Sciatic nerve (tissue), 2 donors: ENCODE measurements around the gene ABCA4. TPM values are rescaled to one million over a fixed set of nuclear protein-coding genes. Genes with fewer than 3 reads are reported as not detected.
"Not testable (repeated sequence)": the region's sequence is repeated elsewhere in the genome, so short reads cannot be mapped to it uniquely, and the experiment has no call there.

Source experiments
- ATAC-seq: fragments of 200-7000 bp; cut with Tn5 transposase; one replicate; pipeline ENCODE4 v1.9.1; 2020; ENCODE audit warnings: mild to moderate bottlenecking, moderate library complexity
- DNase-seq: peaks from one replicate; pipeline ENCODE4 v3.0.0-alpha.2; 2020; ENCODE audit warnings: low spot score
- intact Hi-C: fragments of 100-400 bp; cut with DNase I; formaldehyde crosslinking; loops from one replicate; pipeline ENCODE4 v1.14.2; 2022
- total RNA-seq: library from RNA; stranded (reverse); fragmentation: NEBNext Ultra II Directional; extraction: Animal tissue kit (Norgen Biotek cat#: 25700); gene quantifications from one replicate; pipeline ENCODE4 v1.2.1, GENCODE V29; 2021
- donor health status: DM: no; HTN: no; CAD: no.
- donor health status: DM: no; HTN: no; CAD: no.

Gene ABCA4
- total RNA-seq, 1 donor from 2014 or later = 0.40 TPM

- ATAC-seq (no peak), DNase-seq (no peak)
- intact Hi-C loops = no loop called here
Measured at GRCh38 chr1:93976711-93977597, 144.0 kb downstream of the ABCA4 start.

- DNase-seq = no peak
- intact Hi-C loops = no loop called here
- no peak for ATAC-seq
Measured at GRCh38 chr1:93976291-93976690, 144.7 kb downstream of the ABCA4 start.

DNA sequence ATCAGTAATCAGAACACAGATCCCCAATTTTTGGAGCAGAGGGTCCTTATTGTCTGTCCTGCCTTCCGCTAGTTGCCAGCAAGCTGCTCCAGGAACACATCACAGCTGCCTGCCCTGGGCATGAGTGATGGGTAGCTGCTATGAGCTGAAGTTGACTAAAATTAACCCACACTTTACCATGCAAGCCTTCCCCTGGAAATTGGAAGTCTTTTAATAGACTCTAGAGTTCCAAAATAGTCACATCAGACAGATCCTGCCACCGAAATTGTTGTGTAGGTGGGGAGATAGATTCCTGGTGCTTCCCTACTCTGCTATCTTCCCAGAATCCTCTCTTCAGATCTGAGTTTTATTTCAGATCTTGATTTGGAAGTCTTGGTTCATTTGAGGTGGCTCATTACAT lies 148.6 kb downstream of the ABCA4 start:
- intact Hi-C loops = no loop called here

DNA sequence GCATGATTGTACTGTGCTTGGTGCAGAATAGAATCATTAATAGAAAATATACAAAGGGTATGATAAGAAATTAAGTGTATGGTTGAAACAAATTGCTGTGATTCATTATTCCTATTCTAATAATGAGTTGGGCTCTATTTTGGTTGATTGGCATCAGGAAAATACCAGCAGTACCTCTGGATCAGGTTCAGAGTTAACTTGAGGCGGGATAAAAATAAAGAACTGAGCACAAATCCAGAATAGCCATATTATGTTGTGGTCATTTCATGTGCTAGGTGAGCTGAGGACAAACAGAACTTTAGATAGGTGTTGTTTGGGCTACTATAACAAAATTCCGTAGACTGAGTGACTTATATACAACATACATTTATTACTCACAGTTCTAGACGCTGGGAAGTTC lies 151.1 kb downstream of the ABCA4 start:
- ATAC-seq (no peak), DNase-seq (no peak)
- intact Hi-C loops = no loop called here

More for the DNA sequence above, 148.6 kb downstream of the ABCA4 start:
- DNase-seq (no peak), ATAC-seq (no peak)

DNA sequence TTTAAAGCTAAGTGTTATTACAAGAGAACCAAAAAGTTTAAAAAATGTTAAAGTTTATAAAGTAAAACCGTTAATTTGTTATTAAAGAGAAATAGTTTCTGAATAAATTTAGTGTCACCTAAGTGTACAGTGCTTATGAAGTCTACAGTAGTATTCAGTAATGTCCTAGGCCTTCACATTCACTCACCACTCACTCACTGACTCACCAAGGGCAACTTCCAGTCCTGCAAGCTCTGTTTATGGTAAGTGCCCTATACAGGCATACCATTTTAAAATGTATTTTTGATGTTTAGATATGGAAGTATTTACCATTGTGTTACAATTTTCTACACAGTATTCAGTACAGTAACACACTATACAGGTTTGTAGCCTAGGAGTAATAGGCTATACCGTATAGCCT lies 151.6 kb downstream of the ABCA4 start:
- intact Hi-C loops = no loop called here
- no peak for DNase-seq
- no peak for ATAC-seq

- intact Hi-C loops = no loop called here
- no peak for ATAC-seq
- DNase-seq = no peak
Measured at GRCh38 chr1:93967306-93967705, 153.6 kb downstream of the ABCA4 start.

GRCh38 chr1:93965888-93966287 lies 155.1 kb downstream of the ABCA4 start:
- ATAC-seq = no peak
- intact Hi-C loops = no loop called here
- no peak for DNase-seq

GRCh38 chr1:93965256-93965655 lies 155.7 kb downstream of the ABCA4 start:
- intact Hi-C loops = no loop called here
- DNase-seq (no peak), ATAC-seq (peak; percentile 10)

DNA sequence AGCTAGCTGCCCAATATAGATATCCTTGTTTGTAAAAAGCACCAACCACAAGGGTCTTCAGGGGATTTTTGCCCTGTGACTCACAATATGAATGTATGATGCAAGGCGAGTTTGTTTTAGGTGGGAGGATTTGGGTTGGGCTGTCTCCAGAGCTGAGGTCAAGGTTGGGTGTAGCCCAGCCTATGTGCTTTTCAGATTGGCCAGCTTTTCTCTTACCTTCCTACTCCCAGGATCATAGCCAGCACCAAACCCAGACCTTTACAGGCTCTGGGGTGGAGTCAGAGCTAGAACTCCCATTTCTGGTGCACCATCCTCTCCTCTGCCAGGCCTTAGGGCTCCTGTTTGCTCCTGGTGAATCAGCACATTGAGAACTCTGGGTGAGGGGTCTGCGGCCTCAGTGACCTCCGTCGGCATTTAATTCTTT lies 156.2 kb downstream of the ABCA4 start:
- intact Hi-C loops = no loop called here
- DNase-seq (no peak), ATAC-seq (no peak)

DNA sequence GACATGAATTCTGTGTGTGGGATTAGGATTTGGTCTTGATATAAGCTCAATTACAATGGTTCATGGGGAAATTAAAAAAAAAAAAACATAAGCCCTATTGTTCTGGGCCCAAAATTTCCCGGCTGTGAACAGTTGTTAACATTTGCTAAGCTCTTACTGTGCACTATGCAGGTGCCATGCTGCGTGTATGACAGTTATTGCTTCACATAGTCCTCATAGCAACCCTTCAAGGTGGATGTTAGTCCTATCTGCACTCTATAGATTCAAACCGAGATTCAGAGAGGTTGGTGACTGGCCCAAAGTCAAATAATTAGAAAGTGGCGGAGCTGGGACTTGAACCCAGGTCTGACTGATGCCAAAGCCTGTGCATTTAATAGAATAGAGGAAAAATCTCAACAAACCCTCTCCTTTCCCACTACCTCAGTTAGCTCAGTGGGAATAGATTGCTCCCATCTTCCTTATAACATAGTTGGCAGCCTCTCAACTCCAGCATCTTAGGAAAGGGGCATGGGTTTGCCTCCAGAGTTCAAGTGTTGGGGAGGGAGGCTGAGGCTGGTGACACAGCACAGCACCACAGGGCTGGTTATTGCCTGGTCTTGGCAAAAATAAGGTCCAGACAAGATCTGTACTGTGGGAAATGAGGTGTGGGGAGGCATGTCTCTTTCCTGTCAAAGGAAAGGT lies 156.7 kb downstream of the ABCA4 start:
- DNase-seq = no peak
- intact Hi-C loops = no loop called here
- ATAC-seq = no peak

DNA sequence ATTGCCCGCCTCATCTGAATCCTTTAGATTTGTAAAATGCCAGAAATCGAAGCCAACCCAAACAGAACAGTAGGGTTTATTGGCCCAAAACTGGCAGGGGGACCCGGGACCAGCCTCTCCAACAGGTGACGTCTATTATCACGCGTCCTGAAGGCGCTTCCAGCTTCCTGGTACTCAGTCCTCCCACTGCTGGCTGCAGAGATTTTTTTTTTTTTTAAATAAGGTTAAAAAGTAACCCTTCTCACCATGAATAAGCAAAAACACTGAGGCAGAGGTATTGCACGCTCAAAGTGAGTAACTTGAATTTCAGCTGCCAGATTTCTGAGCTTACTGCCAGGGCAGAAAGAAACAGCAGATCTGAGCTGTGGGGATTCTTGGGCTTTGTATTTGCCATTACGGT lies 157.4 kb downstream of the ABCA4 start:
- ATAC-seq = no peak
- intact Hi-C loops = no loop called here
- no peak for DNase-seq

DNA sequence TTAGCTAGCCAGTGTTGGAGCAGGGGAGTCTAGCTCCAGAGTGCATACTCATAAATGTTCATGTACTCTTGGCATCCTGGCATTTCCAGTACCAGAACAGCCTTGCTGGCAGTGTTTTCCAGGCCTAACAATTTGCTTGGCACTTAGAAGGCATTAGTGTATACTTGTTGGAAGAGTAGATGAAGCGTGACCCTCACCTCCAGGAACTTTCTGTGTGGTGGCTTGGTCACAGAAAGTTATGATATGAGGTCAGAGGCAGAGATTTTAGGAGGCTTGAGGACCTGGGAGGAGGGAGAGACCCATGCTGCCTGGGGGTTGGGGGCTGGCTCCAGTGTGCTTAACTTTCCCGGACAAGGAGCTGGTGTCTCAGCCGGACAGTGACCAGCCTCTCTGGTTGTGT lies 159.0 kb downstream of the ABCA4 start:
- DNase-seq (no peak), ATAC-seq (no peak)
- intact Hi-C loops = no loop called here

- DNase-seq (no peak), ATAC-seq (no peak)
Measured at GRCh38 chr1:93961443-93961842, 159.5 kb downstream of the ABCA4 start.

DNA sequence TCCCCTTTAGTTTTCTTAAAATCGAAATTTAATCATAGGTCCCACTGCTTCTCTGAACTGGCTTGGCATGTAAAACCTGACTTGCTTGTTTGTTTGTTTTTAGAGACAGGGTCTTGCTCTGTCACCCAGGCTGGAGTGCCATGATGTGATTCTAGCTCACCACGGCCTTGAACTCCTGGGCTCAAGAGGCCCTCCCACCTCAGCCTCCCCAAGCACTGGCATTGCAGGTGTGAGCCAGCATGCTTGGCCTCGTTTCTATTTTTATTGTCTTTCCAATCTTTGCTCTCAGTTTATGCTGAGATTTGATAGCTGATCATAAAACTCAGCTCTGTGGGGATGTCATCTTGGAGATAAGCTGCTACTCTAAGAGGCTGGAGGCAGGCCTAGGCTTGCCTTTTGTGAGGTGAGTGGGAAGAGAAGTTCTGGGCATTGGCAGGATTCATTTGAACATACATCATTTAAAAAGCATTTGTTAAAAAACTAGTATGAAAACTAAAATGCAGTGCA lies 160.3 kb downstream of the ABCA4 start:
- intact Hi-C loops = no loop called here
- no peak for DNase-seq
- no peak for ATAC-seq

More at GRCh38 chr1:93961443-93961842, 159.5 kb downstream of the ABCA4 start:
- intact Hi-C loops = no loop called here

- no peak for ATAC-seq
- no peak for DNase-seq
- intact Hi-C loops = no loop called here
Measured at GRCh38 chr1:93959413-93959812, 161.5 kb downstream of the ABCA4 start.

DNA sequence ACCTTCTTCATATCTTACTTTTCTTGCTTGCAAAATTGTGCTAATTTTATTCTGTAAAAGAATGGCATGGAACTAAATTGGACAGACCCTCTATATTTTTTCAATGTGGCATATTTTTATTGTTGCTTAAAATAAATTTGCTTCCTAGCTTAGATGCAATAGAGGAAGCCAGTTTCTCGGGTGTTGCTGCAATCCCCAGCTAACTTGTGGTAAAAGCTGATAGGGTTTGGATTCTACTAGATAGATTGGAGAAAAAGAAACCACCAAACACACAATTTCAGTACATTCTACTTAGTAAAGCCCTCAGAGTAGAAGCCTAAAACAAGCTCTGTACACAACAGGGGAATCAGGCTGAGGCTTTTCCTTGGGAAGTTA lies 162.2 kb downstream of the ABCA4 start:
- no peak for ATAC-seq
- intact Hi-C loops = no loop called here

DNA sequence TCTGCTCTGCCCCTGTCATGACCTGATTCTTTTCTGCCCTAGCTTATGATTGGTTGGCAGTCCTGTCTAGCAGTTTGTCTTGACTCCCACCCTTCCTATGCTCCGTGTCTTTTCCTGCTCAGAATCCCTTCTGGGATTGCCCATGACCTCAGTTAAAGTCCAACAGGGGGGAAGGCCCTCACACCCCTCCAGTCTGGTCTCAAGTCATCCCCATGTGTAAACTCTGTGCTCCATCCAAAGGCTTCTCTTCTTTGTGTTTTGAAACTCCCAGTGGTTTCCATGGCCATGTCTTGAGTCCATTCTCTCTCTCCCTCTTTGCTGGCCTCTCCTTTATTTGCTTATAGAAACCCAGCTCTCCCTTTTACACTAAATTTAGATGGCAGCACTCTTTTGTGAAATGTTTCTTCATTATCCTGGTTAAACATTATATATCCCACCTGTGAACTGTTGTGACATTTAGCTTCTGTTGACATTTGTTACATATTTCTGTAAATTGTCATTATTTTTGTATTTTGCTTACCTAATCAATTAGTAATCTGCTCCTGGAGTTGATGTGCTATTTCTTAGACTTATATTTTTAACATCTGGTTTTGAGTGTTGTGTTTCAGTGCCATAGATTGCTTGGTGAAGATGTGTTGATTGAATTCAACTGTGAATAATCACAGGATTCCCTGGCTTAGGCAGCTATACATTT lies 162.8 kb downstream of the ABCA4 start:
- ATAC-seq = no peak
- intact Hi-C loops = no loop called here

More for the DNA sequence above, 162.2 kb downstream of the ABCA4 start:
- DNase-seq = no peak

GRCh38 chr1:93955765-93956164 lies 165.2 kb downstream of the ABCA4 start:
- DNase-seq = no peak
- intact Hi-C loops = no loop called here
- ATAC-seq = no peak

More for the DNA sequence above, 162.8 kb downstream of the ABCA4 start:
- no peak for DNase-seq

GRCh38 chr1:93947002-93947686 lies 173.8 kb downstream of the ABCA4 start:
- intact Hi-C loops, ATAC-seq, DNase-seq: not testable (repeated sequence)
